Measurements from ENCODE around the gene SIN3B. TPM values are rescaled to one million over a fixed set of nuclear protein-coding genes. Genes with fewer than 3 reads are reported as not detected.

SIN3B gene
- polyA plus RNA-seq, 1 of the 3 experiments (the other 2 are of a cell fraction): 29.7 TPM

GRCh38 chr19:16829822-16830289 is 658 bp downstream of the SIN3B start:
- no peak for TF ChIP-seq PBX3 (IDR thresholded peaks at IDR 0.05)
- TF ChIP-seq SIN3A (IDR thresholded peaks at IDR 0.05; ENCODE audit: borderline replicate concordance, low read depth, low read length): no peak
- no peak for TF ChIP-seq TCF12 (IDR thresholded peaks at IDR 0.05)
- TF ChIP-seq USF1 (IDR thresholded peaks at IDR 0.05; ENCODE audit: borderline replicate concordance, low read depth): no peak
- no peak for TF ChIP-seq MXI1 (IDR thresholded peaks at IDR 0.05; ENCODE audit: low read depth, low read length)
- TF ChIP-seq RXRA (IDR thresholded peaks at IDR 0.05; ENCODE audit: borderline replicate concordance, low read depth): no peak
- no peak for TF ChIP-seq FOXM1 (IDR thresholded peaks at IDR 0.05; ENCODE audit: low read depth)
- no peak for TF ChIP-seq NRF1 (IDR thresholded peaks at IDR 0.05; ENCODE audit: low read depth, low read length)
- no peak for TF ChIP-seq MEF2A (IDR thresholded peaks at IDR 0.05; ENCODE audit: borderline replicate concordance, low read depth)
- no peak for TF ChIP-seq ELF1 (IDR thresholded peaks at IDR 0.05)
- no peak for TF ChIP-seq REST (IDR thresholded peaks at IDR 0.05; ENCODE audit: low read depth, low read length)
- no peak for TF ChIP-seq ZBTB33 (IDR thresholded peaks at IDR 0.05; ENCODE audit: borderline replicate concordance, low read depth)
- TF ChIP-seq EP300 (IDR thresholded peaks at IDR 0.05; ENCODE audit: borderline replicate concordance in 1 of 2, low read depth in 1 of 2, low read length in 1 of 2): no peak
- Histone ChIP-seq H3K27me3 (ENCODE audit: insufficient read depth) (no peaks in the 10 kb centered on the region), H3K27ac (ENCODE audit: low read depth in 2 of 2, low read length in 1 of 2) (no peak overlapping the region; a peak in 1 of 4 replicates), H4K20me1 (ENCODE audit: insufficient read depth) (no peaks in the 10 kb centered on the region), H3K4me3 (ENCODE audit: low read depth in 2 of 2, low read length in 1 of 2) (peak overlapping the region; percentile 80 to 90), H3K9me2 (no peaks in the 10 kb centered on the region), H3K9me3 (no peaks in the 10 kb centered on the region), H3K4me1 (ENCODE audit: control insufficient read depth in 1 of 2, insufficient read depth in 2 of 2, low read depth in 1 of 2, low read length in 1 of 2) (peaks cover 15 to 18% of the 10 kb centered on the region in 2 experiments), H3K9ac (peak overlapping the region; percentile 78), H2AFZ (ENCODE audit: low read depth) (peak overlapping the region; percentile 76), H3K4me2 (peak overlapping the region; percentile 95), H3K36me3 (replicated peaks in 1 of 2; ENCODE audit: control insufficient read depth in 1 of 2, insufficient read depth in 2 of 2, low read length in 1 of 2) (peaks cover 22 to 30% of the 10 kb centered on the region in 2 experiments), H3K79me2 (ENCODE audit: insufficient read depth) (peaks cover 41% of the 10 kb centered on the region), H3F3A (replicated peaks; ENCODE audit: insufficient read depth) (peaks cover 7% of the 10 kb centered on the region)
- POLR2A ChIA-PET: no interaction called here
- DNase-seq: peak; percentile 54
- 37% methylated on average over 5 of the region's 13 CpGs for WGBS (ENCODE audit: low lambda C conversion rate)
- CTCF ChIA-PET: interaction anchor here (0.6 to 1.0 kb wide), 2 partner anchors 57 to 223 kb away, joined by 3 to 4 read pairs; no protein-coding TSS in a partner anchor

Measured in SK-N-SH (cell line).